Loucy (cell line): ENCODE measurements around the gene RPS19.

Source experiments
- H2AFZ ChIP-seq: fragments of 200-600 bp; sonication (generic); 2 replicates; pipeline ENCODE4 v1.6.0; 2016; ENCODE audit warnings: antibody characterized with exemption, mild to moderate bottlenecking, low read length, moderate library complexity
- H3F3A ChIP-seq: fragments of 200-600 bp; 2 replicates; pipeline ENCODE4 v1.6.0; 2016; ENCODE audit warnings: antibody characterized with exemption, low read depth, mild to moderate bottlenecking
- H3K27me3 ChIP-seq: fragments of 200-600 bp; sonication (generic); 2 replicates; pipeline ENCODE4 v1.6.1; 2014; ENCODE audit warnings: low read length, mild to moderate bottlenecking; ENCODE audit not compliant: insufficient read depth, poor library complexity, severe bottlenecking
- H3K36me3 ChIP-seq: fragments of 200-600 bp; sonication (generic); 2 replicates; pipeline ENCODE4 v1.6.1; 2016; ENCODE audit warnings: low read length; ENCODE audit not compliant: insufficient read depth
- H3K4me1 ChIP-seq: fragments of 200-600 bp; sonication (generic); 2 replicates; pipeline ENCODE4 v1.5.1; 2014; ENCODE audit warnings: low read length, mild to moderate bottlenecking; ENCODE audit not compliant: insufficient read depth, poor library complexity, severe bottlenecking
- H3K4me2 ChIP-seq: fragments of 200-600 bp; sonication (generic); 2 replicates; pipeline ENCODE4 v1.6.0; 2014; ENCODE audit warnings: antibody characterized with exemption, low read length, low read depth, mild to moderate bottlenecking; ENCODE audit not compliant: poor library complexity, severe bottlenecking
- H3K4me3 ChIP-seq: fragments of 200-600 bp; sonication (generic); 2 replicates; pipeline ENCODE4 v1.5.1; 2014; ENCODE audit warnings: low read length, mild to moderate bottlenecking, mixed read lengths; ENCODE audit not compliant: poor library complexity, severe bottlenecking
- H3K79me2 ChIP-seq: fragments of 200-600 bp; sonication (generic); 2 replicates; pipeline ENCODE4 v1.6.1; 2014; ENCODE audit warnings: low read length; ENCODE audit not compliant: insufficient read depth
- H3K9ac ChIP-seq: fragments of 200-600 bp; sonication (generic); 2 replicates; pipeline ENCODE4 v1.6.0; 2014; ENCODE audit warnings: mild to moderate bottlenecking, low read depth, low read length, moderate library complexity; ENCODE audit not compliant: poor library complexity, severe bottlenecking
- H3K9me2 ChIP-seq: fragments of 200-600 bp; sonication (generic); replicated peaks from 2 replicates; pipeline ENCODE4 v1.6.1; 2016; ENCODE audit warnings: low read depth, low read length, mixed read lengths
- H3K9me3 ChIP-seq: fragments of 200-600 bp; sonication (generic); 2 replicates; pipeline ENCODE4 v1.6.1; 2014; ENCODE audit warnings: mild to moderate bottlenecking, antibody characterized with exemption, low read length, low read depth; ENCODE audit not compliant: insufficient read depth
- H4K20me1 ChIP-seq: fragments of 200-600 bp; sonication (generic); 2 replicates; pipeline ENCODE4 v1.6.0; 2014; ENCODE audit warnings: antibody characterized with exemption, low read length, mild to moderate bottlenecking; ENCODE audit not compliant: insufficient read depth, poor library complexity, severe bottlenecking
- EZH2phosphoT487 ChIP-seq: fragments of 200-600 bp; IDR thresholded peaks from 2 replicates; pipeline ENCODE4 v1.6.1; 2018; ENCODE audit warnings: antibody characterized with exemption, mild to moderate bottlenecking, moderate library complexity, borderline replicate concordance
- TF ChIP-seq, protein P1 (sequence below): fragments of 200-600 bp; sonication (generic); conservative IDR thresholded peaks from 2 replicates; pipeline ENCODE4 v1.5.1; 2014; ENCODE audit warnings: mild to moderate bottlenecking, antibody characterized with exemption, low read length

The RPS19 gene

DNA sequence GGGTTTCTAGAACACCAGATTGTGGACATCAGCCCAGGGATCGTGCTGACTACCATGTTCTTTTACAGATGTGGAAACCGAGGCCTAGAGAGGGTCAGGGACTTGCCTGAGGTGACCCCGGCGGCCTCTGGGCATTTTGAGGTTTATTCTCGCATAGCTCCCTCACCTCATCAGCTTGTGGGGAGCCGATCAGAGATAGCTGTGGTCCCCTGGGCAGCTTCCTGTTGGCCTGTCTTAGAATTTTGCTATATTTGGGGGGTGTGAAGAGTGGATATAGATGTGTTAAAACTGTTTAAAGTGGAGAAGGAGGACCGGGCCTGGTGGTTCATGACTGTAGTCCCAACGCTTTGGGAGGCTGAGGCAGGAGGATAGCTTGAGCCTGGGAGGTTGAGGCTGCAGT is 29.8 kb downstream of the RPS19 start:
- H3K4me1 ChIP-seq: peaks cover 51% of the 10 kb centered on the region
- H3K36me3 ChIP-seq: peaks cover 18% of the 10 kb centered on the region; the same call in 1 of the 2 replicates
- no peaks in the 10 kb centered on the region for H3K9me2 ChIP-seq
- H3K9me3 ChIP-seq: no peaks in the 10 kb centered on the region
- no peaks in the 10 kb centered on the region for H3F3A ChIP-seq
- H3K79me2 ChIP-seq: peaks cover 56% of the 10 kb centered on the region
- no peak overlapping the region for H3K4me2 ChIP-seq
- H3K4me3 ChIP-seq: no peak overlapping the region
- H3K9ac ChIP-seq: no peak overlapping the region
- H4K20me1 ChIP-seq: peaks cover 27% of the 10 kb centered on the region
- no peaks in the 10 kb centered on the region for H3K27me3 ChIP-seq
- no peak for TF ChIP-seq EZH2phosphoT487
- TF ChIP-seq, protein P1, sequence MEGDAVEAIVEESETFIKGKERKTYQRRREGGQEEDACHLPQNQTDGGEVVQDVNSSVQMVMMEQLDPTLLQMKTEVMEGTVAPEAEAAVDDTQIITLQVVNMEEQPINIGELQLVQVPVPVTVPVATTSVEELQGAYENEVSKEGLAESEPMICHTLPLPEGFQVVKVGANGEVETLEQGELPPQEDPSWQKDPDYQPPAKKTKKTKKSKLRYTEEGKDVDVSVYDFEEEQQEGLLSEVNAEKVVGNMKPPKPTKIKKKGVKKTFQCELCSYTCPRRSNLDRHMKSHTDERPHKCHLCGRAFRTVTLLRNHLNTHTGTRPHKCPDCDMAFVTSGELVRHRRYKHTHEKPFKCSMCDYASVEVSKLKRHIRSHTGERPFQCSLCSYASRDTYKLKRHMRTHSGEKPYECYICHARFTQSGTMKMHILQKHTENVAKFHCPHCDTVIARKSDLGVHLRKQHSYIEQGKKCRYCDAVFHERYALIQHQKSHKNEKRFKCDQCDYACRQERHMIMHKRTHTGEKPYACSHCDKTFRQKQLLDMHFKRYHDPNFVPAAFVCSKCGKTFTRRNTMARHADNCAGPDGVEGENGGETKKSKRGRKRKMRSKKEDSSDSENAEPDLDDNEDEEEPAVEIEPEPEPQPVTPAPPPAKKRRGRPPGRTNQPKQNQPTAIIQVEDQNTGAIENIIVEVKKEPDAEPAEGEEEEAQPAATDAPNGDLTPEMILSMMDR: no peak
- no peak overlapping the region for H2AFZ ChIP-seq

DNA sequence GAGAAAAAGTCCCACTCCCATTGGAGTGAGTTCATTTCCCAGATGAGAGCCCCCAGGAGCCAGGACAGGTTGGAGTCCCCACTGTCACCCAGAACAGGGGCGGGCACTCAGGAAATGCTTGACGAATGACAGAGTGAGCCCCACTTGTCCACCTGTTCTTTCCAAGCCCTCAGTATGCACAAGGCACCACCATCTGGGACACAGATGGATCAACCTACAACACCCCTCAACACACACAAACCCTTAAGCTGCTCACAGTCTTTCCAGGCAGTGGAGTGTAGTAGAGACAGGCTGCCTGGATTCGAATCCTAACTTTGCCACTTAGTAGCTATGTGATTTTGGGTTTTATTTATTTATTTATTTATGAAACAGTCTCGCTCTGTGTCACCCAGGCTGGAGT is 30.9 kb downstream of the RPS19 start:
- Histone ChIP-seq H3K9ac (no peak overlapping the region), H3K4me1 (peaks cover 44% of the 10 kb centered on the region), H4K20me1 (peaks cover 21% of the 10 kb centered on the region), H3K79me2 (peaks cover 45% of the 10 kb centered on the region), H2AFZ (no peak overlapping the region), H3F3A (no peaks in the 10 kb centered on the region), H3K36me3 (peaks cover 29% of the 10 kb centered on the region; the same call in 1 of the 2 replicates), H3K9me3 (no peaks in the 10 kb centered on the region), H3K4me2 (no peak overlapping the region), H3K27me3 (no peaks in the 10 kb centered on the region), H3K9me2 (no peaks in the 10 kb centered on the region), H3K4me3 (no peak overlapping the region)
- no peak for TF ChIP-seq EZH2phosphoT487
- TF ChIP-seq, protein P1: no peak

DNA sequence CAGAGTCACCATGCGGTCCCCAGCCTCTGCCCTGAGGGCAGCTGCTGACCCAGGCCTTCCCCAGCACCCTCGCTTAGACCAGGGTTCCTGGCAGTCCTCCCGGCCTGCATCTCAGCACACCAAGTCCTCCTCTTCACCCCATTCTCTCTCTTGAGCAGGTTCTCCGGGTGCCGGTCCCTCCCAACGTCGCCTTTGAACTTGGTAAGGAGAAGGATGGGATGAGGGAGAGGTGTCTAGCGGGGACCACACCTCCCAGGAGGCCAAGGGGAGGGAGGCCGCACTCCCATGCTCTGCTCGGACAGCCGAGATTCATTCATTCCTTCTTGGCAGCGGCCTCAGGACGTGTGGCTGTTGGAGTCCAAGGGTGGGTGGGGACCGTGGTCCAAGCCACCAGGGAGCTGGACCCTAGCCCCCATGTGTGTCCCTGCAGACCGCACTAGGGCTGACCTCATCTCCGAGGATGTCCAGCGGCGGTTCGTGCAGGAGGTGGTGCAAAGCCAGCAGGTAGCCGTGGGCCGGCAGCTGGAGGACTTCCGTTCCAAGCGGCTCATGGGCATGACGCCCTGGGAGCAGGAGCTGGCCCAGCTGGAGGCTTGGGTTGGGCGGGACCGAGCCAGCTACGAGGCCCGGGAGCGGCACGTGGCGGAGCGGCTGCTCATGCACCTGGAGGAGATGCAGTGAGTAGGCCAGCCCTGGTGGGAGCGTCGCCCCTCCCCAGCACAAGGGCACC is 32.3 kb downstream of the RPS19 start:
- peaks cover 31% of the 10 kb centered on the region for H3K79me2 ChIP-seq
- peaks cover 31% of the 10 kb centered on the region for H3K4me1 ChIP-seq
- peaks cover 11% of the 10 kb centered on the region for H4K20me1 ChIP-seq
- H3F3A ChIP-seq: no peaks in the 10 kb centered on the region
- no peak overlapping the region for H2AFZ ChIP-seq
- no peak overlapping the region for H3K9ac ChIP-seq
- H3K4me2 ChIP-seq: no peak overlapping the region
- no peak for TF ChIP-seq EZH2phosphoT487
- H3K4me3 ChIP-seq: no peak overlapping the region
- H3K27me3 ChIP-seq: no peaks in the 10 kb centered on the region
- H3K9me2 ChIP-seq: no peaks in the 10 kb centered on the region
- H3K36me3 ChIP-seq: peaks cover 30% of the 10 kb centered on the region; the same call in 1 of the 2 replicates
- H3K9me3 ChIP-seq: no peaks in the 10 kb centered on the region

DNA sequence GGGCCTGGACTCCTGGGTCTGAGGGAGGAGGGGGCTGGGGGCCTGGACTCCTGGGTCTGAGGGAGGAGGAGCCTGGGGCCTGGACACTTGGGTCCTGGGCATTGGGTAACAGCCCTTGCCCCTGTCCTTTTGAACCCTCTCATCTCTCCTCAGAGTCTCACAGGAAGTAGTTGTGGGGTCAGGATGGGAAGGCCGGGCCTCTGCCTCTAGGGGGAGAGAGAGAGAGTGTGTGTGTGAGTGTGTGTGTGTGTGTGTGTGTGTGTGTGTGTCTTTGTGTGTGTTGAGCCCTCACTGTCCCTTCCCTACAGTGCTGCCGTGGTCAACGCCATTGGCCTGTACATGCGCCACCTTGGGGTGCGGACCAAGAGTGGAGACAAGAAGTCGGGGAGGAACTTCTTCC is 33.8 kb downstream of the RPS19 start:
- Histone ChIP-seq H3K79me2 (peaks cover 18% of the 10 kb centered on the region), H2AFZ (no peak overlapping the region), H3K36me3 (peaks cover 39% of the 10 kb centered on the region; the same call in 1 of the 2 replicates), H3K9me3 (no peaks in the 10 kb centered on the region), H3K9me2 (no peaks in the 10 kb centered on the region), H4K20me1 (peaks cover 4% of the 10 kb centered on the region), H3F3A (no peaks in the 10 kb centered on the region), H3K27me3 (no peaks in the 10 kb centered on the region), H3K9ac (no peak overlapping the region), H3K4me3 (no peak overlapping the region), H3K4me1 (peaks cover 16% of the 10 kb centered on the region), H3K4me2 (no peak overlapping the region)
- TF ChIP-seq, protein P1: peak; percentile 55
- TF ChIP-seq EZH2phosphoT487: no peak
